ENCODE results near the gene DUT.
A peak's percentile ranks its signal among the peaks of the same experiment; 100 is the strongest.

Gene DUT

DNA sequence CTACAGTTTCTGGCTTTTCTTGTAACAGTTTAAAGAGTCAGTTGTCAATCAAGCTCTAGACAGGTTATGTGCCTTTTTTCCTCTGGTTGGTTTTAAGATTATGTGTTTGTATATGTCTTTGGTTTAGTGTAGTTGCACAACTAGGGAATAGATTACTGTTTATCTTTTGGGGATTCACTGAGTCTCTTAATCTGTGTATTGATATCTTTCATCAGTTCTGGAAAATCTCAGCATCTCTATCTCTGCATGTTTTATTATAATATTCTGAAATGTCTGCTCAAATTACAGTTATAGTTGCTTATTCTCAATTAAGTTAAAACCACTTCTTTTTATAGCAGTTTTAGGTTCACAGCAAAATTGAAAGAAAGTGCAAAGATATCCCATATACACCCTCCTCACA is 14.3 kb downstream of the DUT start:
- TF ChIP-seq TCF4 (CRISPR knock-in tag; IDR thresholded peaks at IDR 0.05; ENCODE audit: borderline replicate concordance) = no peak
- no peak for TF ChIP-seq ARNTL (CRISPR knock-in tag; IDR thresholded peaks at IDR 0.05; ENCODE audit: borderline replicate concordance, low read depth)
- TF ChIP-seq CSDC2 (CRISPR knock-in tag; IDR thresholded peaks at IDR 0.05) = no peak
- TF ChIP-seq PPARA (CRISPR knock-in tag; IDR thresholded peaks at IDR 0.05; ENCODE audit: borderline replicate concordance) = no peak
- TF ChIP-seq GLIS3 (CRISPR knock-in tag; IDR thresholded peaks at IDR 0.05) = no peak
- TF ChIP-seq, protein P1, sequence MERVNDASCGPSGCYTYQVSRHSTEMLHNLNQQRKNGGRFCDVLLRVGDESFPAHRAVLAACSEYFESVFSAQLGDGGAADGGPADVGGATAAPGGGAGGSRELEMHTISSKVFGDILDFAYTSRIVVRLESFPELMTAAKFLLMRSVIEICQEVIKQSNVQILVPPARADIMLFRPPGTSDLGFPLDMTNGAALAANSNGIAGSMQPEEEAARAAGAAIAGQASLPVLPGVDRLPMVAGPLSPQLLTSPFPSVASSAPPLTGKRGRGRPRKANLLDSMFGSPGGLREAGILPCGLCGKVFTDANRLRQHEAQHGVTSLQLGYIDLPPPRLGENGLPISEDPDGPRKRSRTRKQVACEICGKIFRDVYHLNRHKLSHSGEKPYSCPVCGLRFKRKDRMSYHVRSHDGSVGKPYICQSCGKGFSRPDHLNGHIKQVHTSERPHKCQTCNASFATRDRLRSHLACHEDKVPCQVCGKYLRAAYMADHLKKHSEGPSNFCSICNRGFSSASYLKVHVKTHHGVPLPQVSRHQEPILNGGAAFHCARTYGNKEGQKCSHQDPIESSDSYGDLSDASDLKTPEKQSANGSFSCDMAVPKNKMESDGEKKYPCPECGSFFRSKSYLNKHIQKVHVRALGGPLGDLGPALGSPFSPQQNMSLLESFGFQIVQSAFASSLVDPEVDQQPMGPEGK (CRISPR knock-in tag; IDR thresholded peaks at IDR 0.05; ENCODE audit: borderline replicate concordance) = no peak
- no peak for TF ChIP-seq ZC3H10 (CRISPR knock-in tag; IDR thresholded peaks at IDR 0.05)
- no peak for TF ChIP-seq ZNF70 (CRISPR knock-in tag; IDR thresholded peaks at IDR 0.05)
- no peak for ATAC-seq

- peak; percentile 92 for ATAC-seq
Observed at GRCh38 chr15:48352474-48353072, 21.3 kb downstream of the DUT start.

More at GRCh38 chr15:48352474-48353072, 21.3 kb downstream of the DUT start:
- TF ChIP-seq ZFP30 (CRISPR knock-in tag; IDR thresholded peaks at IDR 0.05) (no peak), ZNF70 (CRISPR knock-in tag; IDR thresholded peaks at IDR 0.05) (no peak), BACH2 (CRISPR knock-in tag; IDR thresholded peaks at IDR 0.05; ENCODE audit: borderline replicate concordance) (no peak), TOX (CRISPR knock-in tag; IDR thresholded peaks at IDR 0.05; ENCODE audit: borderline replicate concordance) (no peak), ZFP3 (CRISPR knock-in tag; IDR thresholded peaks at IDR 0.05) (no peak), ESRRG (CRISPR knock-in tag; IDR thresholded peaks at IDR 0.05) (no peak), ZNF565 (CRISPR knock-in tag; conservative IDR thresholded peaks at IDR 0.05; ENCODE audit: low read depth) (no peak), CSRNP3 (CRISPR knock-in tag; IDR thresholded peaks at IDR 0.05) (no peak), ZC3H10 (CRISPR knock-in tag; IDR thresholded peaks at IDR 0.05) (no peak), ZNF8 (CRISPR knock-in tag; IDR thresholded peaks at IDR 0.05) (no peak), ISL1 (CRISPR knock-in tag; IDR thresholded peaks at IDR 0.05) (no peak), CREB5 (CRISPR knock-in tag; IDR thresholded peaks at IDR 0.05; ENCODE audit: low read depth) (no peak), CSDC2 (CRISPR knock-in tag; IDR thresholded peaks at IDR 0.05) (no peak), TCF4 (CRISPR knock-in tag; IDR thresholded peaks at IDR 0.05; ENCODE audit: borderline replicate concordance) (no peak), PPARA (CRISPR knock-in tag; IDR thresholded peaks at IDR 0.05; ENCODE audit: borderline replicate concordance) (no peak), GLIS3 (CRISPR knock-in tag; IDR thresholded peaks at IDR 0.05) (no peak)
- TF ChIP-seq, protein P2, sequence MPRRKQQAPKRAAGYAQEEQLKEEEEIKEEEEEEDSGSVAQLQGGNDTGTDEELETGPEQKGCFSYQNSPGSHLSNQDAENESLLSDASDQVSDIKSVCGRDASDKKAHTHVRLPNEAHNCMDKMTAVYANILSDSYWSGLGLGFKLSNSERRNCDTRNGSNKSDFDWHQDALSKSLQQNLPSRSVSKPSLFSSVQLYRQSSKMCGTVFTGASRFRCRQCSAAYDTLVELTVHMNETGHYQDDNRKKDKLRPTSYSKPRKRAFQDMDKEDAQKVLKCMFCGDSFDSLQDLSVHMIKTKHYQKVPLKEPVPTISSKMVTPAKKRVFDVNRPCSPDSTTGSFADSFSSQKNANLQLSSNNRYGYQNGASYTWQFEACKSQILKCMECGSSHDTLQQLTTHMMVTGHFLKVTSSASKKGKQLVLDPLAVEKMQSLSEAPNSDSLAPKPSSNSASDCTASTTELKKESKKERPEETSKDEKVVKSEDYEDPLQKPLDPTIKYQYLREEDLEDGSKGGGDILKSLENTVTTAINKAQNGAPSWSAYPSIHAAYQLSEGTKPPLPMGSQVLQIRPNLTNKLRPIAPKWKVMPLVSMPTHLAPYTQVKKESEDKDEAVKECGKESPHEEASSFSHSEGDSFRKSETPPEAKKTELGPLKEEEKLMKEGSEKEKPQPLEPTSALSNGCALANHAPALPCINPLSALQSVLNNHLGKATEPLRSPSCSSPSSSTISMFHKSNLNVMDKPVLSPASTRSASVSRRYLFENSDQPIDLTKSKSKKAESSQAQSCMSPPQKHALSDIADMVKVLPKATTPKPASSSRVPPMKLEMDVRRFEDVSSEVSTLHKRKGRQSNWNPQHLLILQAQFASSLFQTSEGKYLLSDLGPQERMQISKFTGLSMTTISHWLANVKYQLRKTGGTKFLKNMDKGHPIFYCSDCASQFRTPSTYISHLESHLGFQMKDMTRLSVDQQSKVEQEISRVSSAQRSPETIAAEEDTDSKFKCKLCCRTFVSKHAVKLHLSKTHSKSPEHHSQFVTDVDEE (CRISPR knock-in tag; IDR thresholded peaks at IDR 0.05) = no peak
- TF ChIP-seq, protein P1 (CRISPR knock-in tag; IDR thresholded peaks at IDR 0.05; ENCODE audit: borderline replicate concordance) = no peak
